IMR-90 (cell line): ENCODE measurements around the gene OSBPL9.

Source experiments
- BHLHE40 ChIP-seq: fragments of 150-350 bp; IDR thresholded peaks from 2 replicates; pipeline ENCODE4 v1.6.1; 2016; ENCODE audit warnings: mild to moderate bottlenecking, low read depth, low read length
- CEBPB ChIP-seq: IDR thresholded peaks from 2 replicates; pipeline ENCODE4 v1.6.1; 2012; ENCODE audit warnings: low read depth, low read length, improper control_type of control experiment
- CHD1 ChIP-seq: IDR thresholded peaks from 2 replicates; pipeline ENCODE4 v1.6.1; 2012; ENCODE audit warnings: low read depth, low read length, improper control_type of control experiment
- CTCF ChIP-seq: conservative IDR thresholded peaks from 2 replicates; pipeline ENCODE4 v1.5.1; 2012; ENCODE audit warnings: mild to moderate bottlenecking, low read depth, low read length, improper control_type of control experiment
- MAFK ChIP-seq: IDR thresholded peaks from 2 replicates; pipeline ENCODE4 v1.6.1; 2012; ENCODE audit warnings: low read depth, low read length, improper control_type of control experiment
- MAZ ChIP-seq: IDR thresholded peaks from 2 replicates; pipeline ENCODE4 v1.6.1; 2012; ENCODE audit warnings: low read depth, mild to moderate bottlenecking, low read length, improper control_type of control experiment, moderate library complexity, borderline replicate concordance
- MXI1 ChIP-seq: IDR thresholded peaks from 2 replicates; pipeline ENCODE4 v1.6.1; 2012; ENCODE audit warnings: low read depth, mild to moderate bottlenecking, low read length, moderate library complexity, borderline replicate concordance
- POLR2A ChIP-seq: IDR thresholded peaks from 2 replicates; pipeline ENCODE4 v1.6.1; 2012; ENCODE audit warnings: mild to moderate bottlenecking, low read depth, low read length
- RCOR1 ChIP-seq: IDR thresholded peaks from 2 replicates; pipeline ENCODE4 v1.6.1; 2012; ENCODE audit warnings: mild to moderate bottlenecking, low read length, improper control_type of control experiment; ENCODE audit not compliant: insufficient replicate concordance
- RFX5 ChIP-seq: IDR thresholded peaks from 2 replicates; pipeline ENCODE4 v1.8.0; 2012; ENCODE audit warnings: low read depth, mild to moderate bottlenecking, low read length, moderate library complexity
- SMC3 ChIP-seq: fragments of 150-350 bp; IDR thresholded peaks from 2 replicates; pipeline ENCODE4 v1.6.1; 2016; ENCODE audit warnings: low read depth, mild to moderate bottlenecking, antibody characterized with exemption, low read length, moderate library complexity
- USF2 ChIP-seq: fragments of 150-350 bp; IDR thresholded peaks from 2 replicates; pipeline ENCODE4 v1.6.1; 2017; ENCODE audit warnings: mild to moderate bottlenecking, antibody characterized with exemption, low read length, low read depth
- TF ChIP-seq, protein P1 (sequence below): fragments of 150-350 bp; IDR thresholded peaks from 2 replicates; pipeline ENCODE4 v1.6.1; 2016; ENCODE audit warnings: low read depth, mild to moderate bottlenecking, low read length, moderate library complexity, borderline replicate concordance

DNA sequence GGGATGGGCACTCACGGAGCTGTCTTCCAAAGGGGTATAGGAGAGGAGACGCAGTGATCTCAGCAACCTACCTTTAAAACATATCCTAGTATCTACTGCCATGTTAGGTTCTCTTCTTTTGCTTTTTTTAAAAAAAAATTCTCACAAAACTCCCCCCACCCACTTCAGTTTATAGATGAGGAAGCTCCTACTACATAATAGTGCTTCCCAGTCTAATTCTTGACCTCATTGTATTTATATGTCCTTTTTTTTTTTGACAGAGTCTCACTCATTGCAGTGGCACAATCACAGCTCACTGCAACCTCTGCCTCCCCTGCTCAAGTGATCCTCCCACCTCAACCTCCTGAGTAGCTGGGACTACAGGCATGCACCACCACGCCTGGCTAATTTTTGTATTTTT is 99.9 kb downstream of the OSBPL9 start:
- no peak for TF ChIP-seq POLR2A
- TF ChIP-seq CTCF: no peak
- TF ChIP-seq, protein P1, sequence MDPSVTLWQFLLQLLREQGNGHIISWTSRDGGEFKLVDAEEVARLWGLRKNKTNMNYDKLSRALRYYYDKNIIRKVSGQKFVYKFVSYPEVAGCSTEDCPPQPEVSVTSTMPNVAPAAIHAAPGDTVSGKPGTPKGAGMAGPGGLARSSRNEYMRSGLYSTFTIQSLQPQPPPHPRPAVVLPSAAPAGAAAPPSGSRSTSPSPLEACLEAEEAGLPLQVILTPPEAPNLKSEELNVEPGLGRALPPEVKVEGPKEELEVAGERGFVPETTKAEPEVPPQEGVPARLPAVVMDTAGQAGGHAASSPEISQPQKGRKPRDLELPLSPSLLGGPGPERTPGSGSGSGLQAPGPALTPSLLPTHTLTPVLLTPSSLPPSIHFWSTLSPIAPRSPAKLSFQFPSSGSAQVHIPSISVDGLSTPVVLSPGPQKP: no peak
- TF ChIP-seq USF2: no peak
- TF ChIP-seq RCOR1: no peak
- no peak for TF ChIP-seq MAFK
- TF ChIP-seq BHLHE40: no peak
- no peak for TF ChIP-seq SMC3
- no peak for TF ChIP-seq RFX5
- no peak for TF ChIP-seq MAZ
- no peak for TF ChIP-seq CHD1
- no peak for TF ChIP-seq CEBPB
- no peak for TF ChIP-seq MXI1
